ENCODE data around the gene SRD5A1.

- no peak for TF ChIP-seq CTCF (IDR thresholded peaks at IDR 0.05)
- TF ChIP-seq EZH2phosphoT487 (IDR thresholded peaks at IDR 0.05), result no peak
- TF ChIP-seq EZH2 (IDR thresholded peaks at IDR 0.05), result no peak
These were observed 9.4 kb downstream of the SRD5A1 start for GRCh38 chr5:6642655-6643054.

All from neural progenitor cell (in vitro differentiated cells).